Caco-2 (cell line): ENCODE data around the gene NME5. TPM values are rescaled to one million over a fixed set of nuclear protein-coding genes. Genes with fewer than 3 reads are reported as not detected.

ENCODE experiments used
- BruUV-seq: library from RNA; stranded (reverse); fragments of 400-500 nt; replicated peaks from 2 replicates; lab custom pipeline; 2021; lab: Mats Ljungman, UMichigan
- CTCF ChIA-PET: fragments of 300-600 bp; sonication (Branson Sonifier 250); formaldehyde crosslinking; loops from one replicate; lab custom pipeline; 2022; ENCODE audit warnings: antibody characterized with exemption; lab: Charles Lee
- POLR2A ChIA-PET: fragments of 300-600 bp; sonication (Branson Sonifier 250); formaldehyde crosslinking; loops from one replicate; lab custom pipeline; 2022; ENCODE audit warnings: antibody characterized with exemption; lab: Charles Lee
- DNase-seq, 2 experiments: peaks; one replicate each; pipeline versions ENCODE4 v3.0.0 to v3.0.0-alpha.2; 2020 to 2022
- H3K27me3 ChIP-seq: replicated peaks from 2 replicates; pipeline ENCODE4 v1.6.0; 2011; ENCODE audit warnings: low read length; ENCODE audit not compliant: control insufficient read depth, insufficient read depth
- H3K36me3 ChIP-seq: 2 replicates; pipeline ENCODE4 v1.5.1; 2011; ENCODE audit warnings: low read length; ENCODE audit not compliant: control insufficient read depth, insufficient read depth
- H3K4me1 ChIP-seq: fragments of 250-450 bp; sonication (Bioruptor Pico); 2 replicates; pipeline ENCODE4 v1.5.1; 2020; ENCODE audit warnings: mild to moderate bottlenecking
- H3K4me3 ChIP-seq: 2 replicates; pipeline ENCODE4 v1.5.1; 2011; ENCODE audit warnings: low read depth, mild to moderate bottlenecking, control low read depth, low read length
- H3K9me3 ChIP-seq: fragments of 250-450 bp; sonication (Bioruptor Pico); 2 replicates; pipeline ENCODE4 v1.5.1; 2020; ENCODE audit warnings: mild to moderate bottlenecking, moderate library complexity
- H3K27ac Mint-ChIP-seq: one replicate; pipeline ENCODE4 v1.8.0; 2022; ENCODE audit warnings: mixed read lengths; ENCODE audit not compliant: unreplicated experiment
- H3K27me3 Mint-ChIP-seq: one replicate; pipeline ENCODE4 v1.8.0; 2022; ENCODE audit warnings: mixed read lengths; ENCODE audit not compliant: insufficient read depth, unreplicated experiment
- H3K36me3 Mint-ChIP-seq: one replicate; pipeline ENCODE4 v1.8.0; 2022; ENCODE audit warnings: mild to moderate bottlenecking, mixed read lengths; ENCODE audit not compliant: insufficient read depth, unreplicated experiment
- H3K4me1 Mint-ChIP-seq: one replicate; pipeline ENCODE4 v1.8.0; 2022; ENCODE audit warnings: low read depth, mixed read lengths; ENCODE audit not compliant: unreplicated experiment
- H3K4me3 Mint-ChIP-seq: one replicate; pipeline ENCODE4 v1.8.0; 2022; ENCODE audit warnings: mild to moderate bottlenecking, moderate library complexity, mixed read lengths; ENCODE audit not compliant: unreplicated experiment
- H3K9me3 Mint-ChIP-seq: one replicate; pipeline ENCODE4 v1.8.0; 2022; ENCODE audit warnings: mixed read lengths; ENCODE audit not compliant: unreplicated experiment
- CTCF ChIP-seq, 2 experiments: fragments of 200-600 bp in 1 of 2; IDR thresholded peaks; 1 replicate in 1 of 2; 2 replicates in 1 of 2; pipeline versions ENCODE4 v1.5.1 to v1.8.0; 2011 to 2022; ENCODE audit warnings: antibody characterized with exemption in 1 of 2, control low read depth in 1 of 2, inconsistent platforms in 1 of 2, low read depth in 1 of 2, low read length in 1 of 2, mild to moderate bottlenecking in 1 of 2, moderate library complexity in 1 of 2; ENCODE audit not compliant: insufficient read depth in 1 of 2, severe bottlenecking in 1 of 2, unreplicated experiment in 1 of 2
- intact Hi-C: fragments of 100-400 bp; cut with micrococcal nuclease; formaldehyde crosslinking; loops from one replicate; pipeline ENCODE4 v1.10.0; 2022; ENCODE audit not compliant: unreplicated experiment
- total RNA-seq: library from RNA; stranded (reverse); gene quantifications from 2 replicates; pipeline ENCODE4 v1.2.3, GENCODE V29; 2022

The NME5 gene
- total RNA-seq, 1 experiment from 2014 or later: not detected

GRCh38 chr5:138096997-138097828 lies 42.0 kb downstream of the NME5 start:
- Histone ChIP-seq H3K9me3 (no peaks in the 10 kb centered on the region), H3K36me3 (no peaks in the 10 kb centered on the region), H3K4me1 (peaks cover 56% of the 10 kb centered on the region), H3K27me3 (no peaks in the 10 kb centered on the region), H3K4me3 (no peak overlapping the region)
- POLR2A ChIA-PET: interaction anchor here (0.7 kb wide), 1 partner anchor 15 kb away, joined by 4 read pairs; no protein-coding TSS in a partner anchor
- H3K4me1 Mint-ChIP-seq: peaks cover 51% of the 10 kb centered on the region
- no peaks in the 10 kb centered on the region for H3K27me3 Mint-ChIP-seq
- H3K27ac Mint-ChIP-seq: peak overlapping the region; percentile 27
- CTCF ChIA-PET: no interaction called here
- peaks cover 20% of the 10 kb centered on the region for H3K9me3 Mint-ChIP-seq
- no peak for DNase-seq
- no peak overlapping the region for H3K4me3 Mint-ChIP-seq
- intact Hi-C loops: no loop called here
- TSS peak; percentile 37 for BruUV-seq
- H3K36me3 Mint-ChIP-seq: no peaks in the 10 kb centered on the region
- no peak for TF ChIP-seq CTCF (IDR thresholded peaks at IDR 0.05; ENCODE audit: insufficient read depth in 1 of 2, low read depth in 1 of 2, low read length in 1 of 2, severe bottlenecking in 1 of 2, unreplicated experiment in 1 of 2)

GRCh38 chr5:138096363-138096762 lies 42.9 kb downstream of the NME5 start:
- no peak overlapping the region for H3K4me3 ChIP-seq
- peak overlapping the region; percentile 27 for H3K27ac Mint-ChIP-seq
- H3K9me3 ChIP-seq: no peaks in the 10 kb centered on the region
- ChIA-PET POLR2A (interaction anchor here (0.7 kb wide), 1 partner anchor 16 kb away, joined by 4 read pairs; no protein-coding TSS in a partner anchor), CTCF (interaction anchor here (1.5 kb wide), 1 partner anchor 37 kb away, joined by 4 read pairs; no protein-coding TSS in a partner anchor)
- DNase-seq: no peak
- no peak for TF ChIP-seq CTCF (IDR thresholded peaks at IDR 0.05; ENCODE audit: insufficient read depth in 1 of 2, low read depth in 1 of 2, low read length in 1 of 2, severe bottlenecking in 1 of 2, unreplicated experiment in 1 of 2)
- peaks cover 19% of the 10 kb centered on the region for H3K9me3 Mint-ChIP-seq
- H3K4me1 ChIP-seq: peaks cover 59% of the 10 kb centered on the region
- BruUV-seq: no TSS peak
- no peaks in the 10 kb centered on the region for H3K36me3 Mint-ChIP-seq
- no peak overlapping the region for H3K4me3 Mint-ChIP-seq
- no peaks in the 10 kb centered on the region for H3K27me3 Mint-ChIP-seq
- H3K4me1 Mint-ChIP-seq: peaks cover 50% of the 10 kb centered on the region
- no peaks in the 10 kb centered on the region for H3K36me3 ChIP-seq
- intact Hi-C loops: no loop called here
- H3K27me3 ChIP-seq: no peaks in the 10 kb centered on the region

- H3K36me3 Mint-ChIP-seq: no peaks in the 10 kb centered on the region
- POLR2A ChIA-PET: interaction anchor here (0.5 to 1.0 kb wide), 2 partner anchors 118 to 700 kb away, joined by 4 to 5 read pairs; no protein-coding TSS in a partner anchor
- H3K9me3 ChIP-seq: no peaks in the 10 kb centered on the region
- H3K4me3 ChIP-seq: no peak overlapping the region
- CTCF ChIA-PET: interaction anchor here (0.6 to 1.5 kb wide), 4 partner anchors 31 to 1547 kb away, joined by 3 to 8 read pairs (median 4); no protein-coding TSS in a partner anchor
- intact Hi-C loops: loop anchor here (1.0 kb wide), 3 partner anchors 8 to 38 kb away; no protein-coding TSS in a partner anchor
- no peak for TF ChIP-seq CTCF (IDR thresholded peaks at IDR 0.05; ENCODE audit: insufficient read depth in 1 of 2, low read depth in 1 of 2, low read length in 1 of 2, severe bottlenecking in 1 of 2, unreplicated experiment in 1 of 2)
- peak; percentile 82 to 86 for DNase-seq
- H3K36me3 ChIP-seq: no peaks in the 10 kb centered on the region
- H3K4me1 Mint-ChIP-seq: peaks cover 44% of the 10 kb centered on the region
- H3K27me3 Mint-ChIP-seq: no peaks in the 10 kb centered on the region
- peak overlapping the region; percentile 57 for H3K4me3 Mint-ChIP-seq
- peaks cover 59% of the 10 kb centered on the region for H3K4me1 ChIP-seq
- no peaks in the 10 kb centered on the region for H3K27me3 ChIP-seq
- BruUV-seq: no TSS peak
- peak overlapping the region; percentile 27 for H3K27ac Mint-ChIP-seq
- peaks cover 10% of the 10 kb centered on the region for H3K9me3 Mint-ChIP-seq
Observed at GRCh38 chr5:138095100-138095907, 43.9 kb downstream of the NME5 start.
